ENCODE data around the gene RHOXF1.
"Not testable (repeated sequence)": the region's sequence is repeated elsewhere in the genome, so short reads cannot be mapped to it uniquely, and the experiment has no call there.

RHOXF1 gene, protein sequence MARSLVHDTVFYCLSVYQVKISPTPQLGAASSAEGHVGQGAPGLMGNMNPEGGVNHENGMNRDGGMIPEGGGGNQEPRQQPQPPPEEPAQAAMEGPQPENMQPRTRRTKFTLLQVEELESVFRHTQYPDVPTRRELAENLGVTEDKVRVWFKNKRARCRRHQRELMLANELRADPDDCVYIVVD

DNA sequence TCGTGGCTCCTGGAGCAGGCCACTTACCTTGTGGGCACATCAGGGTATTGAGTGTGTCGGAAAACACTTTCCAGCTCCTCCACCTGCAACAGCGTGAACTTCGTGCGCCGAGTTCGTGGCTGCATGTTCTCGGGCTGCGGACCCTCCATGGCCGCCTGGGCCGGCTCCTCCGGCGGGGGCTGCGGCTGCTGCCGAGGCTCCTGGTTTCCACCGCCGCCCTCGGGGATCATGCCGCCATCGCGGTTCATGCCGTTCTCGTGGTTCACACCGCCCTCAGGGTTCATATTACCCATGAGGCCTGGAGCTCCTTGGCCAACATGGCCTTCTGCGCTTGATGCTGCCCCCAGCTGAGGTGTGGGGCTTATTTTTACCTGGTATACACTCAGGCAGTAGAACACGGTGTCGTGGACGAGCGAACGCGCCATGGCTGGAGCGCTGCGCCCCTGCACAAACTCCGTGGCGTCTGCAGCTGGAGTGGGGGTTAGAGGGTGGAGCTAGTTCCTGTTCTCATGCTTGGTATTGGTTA lies at the start of gene RHOXF1:
Gene RHOXF1, minus strand, starts transcription at position 476 of the 526 bp plus-strand sequence. Its CDS starts 51 bp downstream, at position 425.
- DNase-seq (ENCODE audit: extremely low read depth, insufficient read length), result no peak
- TF ChIP-seq, protein P1, sequence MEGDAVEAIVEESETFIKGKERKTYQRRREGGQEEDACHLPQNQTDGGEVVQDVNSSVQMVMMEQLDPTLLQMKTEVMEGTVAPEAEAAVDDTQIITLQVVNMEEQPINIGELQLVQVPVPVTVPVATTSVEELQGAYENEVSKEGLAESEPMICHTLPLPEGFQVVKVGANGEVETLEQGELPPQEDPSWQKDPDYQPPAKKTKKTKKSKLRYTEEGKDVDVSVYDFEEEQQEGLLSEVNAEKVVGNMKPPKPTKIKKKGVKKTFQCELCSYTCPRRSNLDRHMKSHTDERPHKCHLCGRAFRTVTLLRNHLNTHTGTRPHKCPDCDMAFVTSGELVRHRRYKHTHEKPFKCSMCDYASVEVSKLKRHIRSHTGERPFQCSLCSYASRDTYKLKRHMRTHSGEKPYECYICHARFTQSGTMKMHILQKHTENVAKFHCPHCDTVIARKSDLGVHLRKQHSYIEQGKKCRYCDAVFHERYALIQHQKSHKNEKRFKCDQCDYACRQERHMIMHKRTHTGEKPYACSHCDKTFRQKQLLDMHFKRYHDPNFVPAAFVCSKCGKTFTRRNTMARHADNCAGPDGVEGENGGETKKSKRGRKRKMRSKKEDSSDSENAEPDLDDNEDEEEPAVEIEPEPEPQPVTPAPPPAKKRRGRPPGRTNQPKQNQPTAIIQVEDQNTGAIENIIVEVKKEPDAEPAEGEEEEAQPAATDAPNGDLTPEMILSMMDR (IDR thresholded peaks at IDR 0.05; ENCODE audit: insufficient read depth, low read length, poor library complexity, severe bottlenecking), result no peak
- Histone ChIP-seq H3K27me3 (replicated peaks; ENCODE audit: control insufficient read depth, insufficient read depth, low read length) (no peaks in the 10 kb centered on the region), H3K4me3 (replicated peaks; ENCODE audit: low read depth, low read length) (no peak within 1 kb of the TSS), H3K36me3 (ENCODE audit: control insufficient read depth, insufficient read depth, low read length) (no peaks in the 10 kb centered on the region)

DNA sequence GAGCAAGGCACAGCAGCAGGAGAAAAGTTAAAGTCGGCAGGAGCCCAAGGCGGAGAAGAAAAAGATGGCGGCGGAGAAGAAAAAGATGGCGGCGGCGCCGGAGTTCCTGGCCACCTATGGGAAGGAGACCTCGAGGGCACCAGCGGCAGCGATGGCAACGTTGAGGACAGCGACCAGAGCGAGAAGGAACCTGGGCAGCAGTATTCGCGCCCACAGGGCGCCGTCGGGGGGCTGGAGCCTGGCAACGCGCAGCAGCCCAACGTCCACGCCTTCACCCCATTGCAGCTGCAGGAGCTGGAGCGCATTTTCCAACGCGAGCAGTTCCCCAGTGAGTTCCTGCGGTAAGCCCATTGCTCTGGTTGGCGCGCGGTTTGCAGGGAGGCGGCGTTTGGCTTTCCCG lies 43.4 kb upstream of the RHOXF1 start:
- H3K4me3 ChIP-seq (replicated peaks; ENCODE audit: low read depth, low read length); H3K27me3 ChIP-seq (replicated peaks; ENCODE audit: control insufficient read depth, insufficient read depth, low read length); H3K36me3 ChIP-seq (ENCODE audit: control insufficient read depth, insufficient read depth, low read length); DNase-seq (ENCODE audit: extremely low read depth, insufficient read length): not testable (repeated sequence)

DNA sequence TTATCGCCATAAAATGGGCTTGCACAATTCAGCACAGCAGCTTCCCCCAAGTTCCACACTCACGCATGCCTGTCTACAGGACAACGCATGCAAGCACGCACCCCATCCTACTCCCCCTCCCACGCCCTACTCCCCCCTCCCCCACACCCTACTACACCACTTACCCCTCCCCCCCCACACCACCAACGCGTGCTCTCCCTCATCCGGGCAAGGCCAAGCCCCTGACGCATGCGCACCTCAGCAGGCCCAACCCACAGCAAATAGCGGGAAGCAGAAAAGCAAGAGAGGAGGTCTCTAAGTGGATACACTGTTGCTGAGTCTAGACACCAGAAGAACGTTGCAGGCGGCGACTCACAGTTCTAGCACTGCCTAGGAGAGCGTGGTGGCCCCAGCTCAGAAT lies 42.6 kb upstream of the RHOXF1 start, which contains the start of gene RHOXF2:
Gene RHOXF2, plus strand, starts transcription at position 301 of the 400 bp plus-strand sequence. CDS start 138 bp downstream, outside the sequence.
- H3K36me3 ChIP-seq (ENCODE audit: control insufficient read depth, insufficient read depth, low read length); DNase-seq (ENCODE audit: extremely low read depth, insufficient read length); H3K4me3 ChIP-seq (replicated peaks; ENCODE audit: low read depth, low read length); H3K27me3 ChIP-seq (replicated peaks; ENCODE audit: control insufficient read depth, insufficient read depth, low read length): not testable (repeated sequence)

DNA sequence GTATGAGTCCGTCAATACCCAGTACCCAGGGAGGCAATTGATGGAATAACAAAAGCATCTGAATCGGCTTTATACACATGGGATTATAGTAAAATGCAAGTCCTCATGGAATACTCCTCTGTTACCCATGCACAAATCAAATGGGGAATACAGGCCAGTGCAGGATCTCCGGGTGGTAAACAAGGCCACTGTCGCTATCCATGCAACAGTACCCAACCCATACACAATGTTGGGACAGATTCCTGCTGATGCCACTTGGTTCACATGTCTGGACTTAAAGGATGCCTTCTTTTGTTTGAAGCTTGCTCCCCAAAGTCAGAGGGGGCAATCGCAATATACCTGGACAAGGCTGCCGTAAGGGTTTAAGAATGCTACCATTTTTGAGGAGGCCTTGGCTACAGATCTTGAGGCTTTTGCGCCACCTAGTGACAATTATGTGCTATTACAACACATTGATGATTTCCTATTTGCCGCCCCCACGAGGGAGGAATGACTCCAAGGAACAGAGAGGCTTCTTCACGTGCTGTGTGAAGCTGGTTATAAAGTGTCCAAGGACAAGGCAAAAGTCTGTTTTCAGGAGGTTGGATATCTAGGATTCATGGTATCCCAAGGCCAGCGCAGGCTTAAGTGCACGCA lies 34.5 kb upstream of the RHOXF1 start:
- DNase-seq (ENCODE audit: extremely low read depth, insufficient read length); H3K4me3 ChIP-seq (replicated peaks; ENCODE audit: low read depth, low read length); H3K27me3 ChIP-seq (replicated peaks; ENCODE audit: control insufficient read depth, insufficient read depth, low read length); H3K36me3 ChIP-seq (ENCODE audit: control insufficient read depth, insufficient read depth, low read length): not testable (repeated sequence)

DNA sequence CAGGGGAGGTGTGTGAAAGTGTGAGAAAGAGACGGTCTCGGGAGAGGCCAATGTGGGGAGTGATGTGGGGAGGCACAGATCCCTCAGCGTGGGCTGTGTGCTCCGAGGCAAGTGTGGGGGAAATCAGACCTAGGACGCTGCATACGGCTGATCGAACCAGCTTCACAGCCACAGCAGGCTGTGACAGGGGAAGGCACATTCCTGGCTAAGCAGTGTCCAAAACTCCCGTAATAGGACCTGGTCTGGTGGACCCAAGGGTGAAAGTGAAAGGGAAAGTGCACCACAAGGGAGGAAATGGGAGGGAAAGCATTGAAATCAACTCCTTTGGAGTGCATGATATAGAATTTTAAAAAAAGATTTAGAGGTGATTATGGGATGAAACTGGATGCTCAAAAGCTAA lies 31.8 kb upstream of the RHOXF1 start:
- no peak overlapping the region for H3K4me3 ChIP-seq (replicated peaks; ENCODE audit: low read depth, low read length)
- TF ChIP-seq, protein P1 (IDR thresholded peaks at IDR 0.05; ENCODE audit: insufficient read depth, low read length, poor library complexity, severe bottlenecking), result no peak
- H3K27me3 ChIP-seq (replicated peaks; ENCODE audit: control insufficient read depth, insufficient read depth, low read length), result no peaks in the 10 kb centered on the region
- no peak for DNase-seq (ENCODE audit: extremely low read depth, insufficient read length)
- no peaks in the 10 kb centered on the region for H3K36me3 ChIP-seq (ENCODE audit: control insufficient read depth, insufficient read depth, low read length)

DNA sequence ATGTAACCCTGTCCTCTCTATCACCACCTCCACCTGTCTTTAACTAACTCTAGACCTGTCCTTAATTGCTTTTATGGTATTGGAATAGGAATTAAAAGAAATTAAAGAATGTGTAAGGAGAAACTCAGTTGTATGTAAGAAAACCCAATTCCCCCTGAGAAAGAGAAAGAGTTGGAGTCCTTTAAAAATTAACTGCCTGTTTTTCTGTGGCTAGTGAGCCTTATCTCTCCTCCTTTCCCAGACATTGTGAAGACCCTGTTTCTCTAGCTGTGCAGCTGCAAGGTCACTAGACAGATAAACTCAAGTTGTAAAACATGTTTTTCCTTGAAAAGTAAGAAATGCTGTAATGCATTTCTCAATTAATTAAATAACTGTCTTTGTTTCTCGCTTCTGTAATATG lies 30.6 kb upstream of the RHOXF1 start:
- DNase-seq (ENCODE audit: extremely low read depth, insufficient read length); H3K27me3 ChIP-seq (replicated peaks; ENCODE audit: control insufficient read depth, insufficient read depth, low read length); H3K36me3 ChIP-seq (ENCODE audit: control insufficient read depth, insufficient read depth, low read length); H3K4me3 ChIP-seq (replicated peaks; ENCODE audit: low read depth, low read length): not testable (repeated sequence)

DNA sequence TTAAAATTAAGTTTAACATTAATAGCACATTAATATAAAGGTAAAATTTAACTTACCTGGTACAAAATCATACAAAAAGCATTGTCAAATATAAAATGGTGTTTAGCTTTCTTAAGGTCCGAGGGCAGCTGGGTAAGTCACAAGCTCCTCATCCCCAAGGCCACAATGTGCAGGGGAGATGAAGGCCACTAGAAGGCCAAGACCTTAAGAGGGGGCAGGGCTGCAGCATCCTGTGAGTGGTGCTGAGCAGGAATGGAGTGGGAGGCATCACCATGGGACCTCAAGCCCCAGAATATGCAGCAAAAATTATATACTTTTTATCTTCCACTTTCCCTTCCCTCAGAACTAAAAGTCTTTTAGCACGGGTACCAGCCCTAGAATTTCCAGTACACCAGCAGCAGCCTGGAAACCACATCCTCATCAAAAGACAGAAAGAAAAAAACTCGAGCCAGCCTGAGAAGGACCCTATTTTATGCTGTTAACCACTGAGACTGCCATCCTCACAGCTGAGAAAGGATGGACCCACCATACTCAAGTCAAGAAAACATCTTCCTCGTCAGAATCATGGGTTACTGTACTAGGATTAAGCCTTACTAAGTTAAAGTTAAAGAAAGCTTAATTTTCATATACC lies 29.7 kb upstream of the RHOXF1 start:
- no peaks in the 10 kb centered on the region for H3K36me3 ChIP-seq (ENCODE audit: control insufficient read depth, insufficient read depth, low read length)
- H3K4me3 ChIP-seq (replicated peaks; ENCODE audit: low read depth, low read length), result no peak overlapping the region
- TF ChIP-seq, protein P1 (IDR thresholded peaks at IDR 0.05; ENCODE audit: insufficient read depth, low read length, poor library complexity, severe bottlenecking), result no peak
- no peaks in the 10 kb centered on the region for H3K27me3 ChIP-seq (replicated peaks; ENCODE audit: control insufficient read depth, insufficient read depth, low read length)
- no peak for DNase-seq (ENCODE audit: extremely low read depth, insufficient read length)

All from GM06990 (cell line).